HFF-Myc (cell line): Measurements from ENCODE around the gene MFNG.

Experiments used
- DNase-seq: peaks from one replicate; pipeline ENCODE4 v3.0.0-alpha.2; 2011; ENCODE audit warnings: low read depth; ENCODE audit errors: extremely low read depth
- H3K4me3 ChIP-seq: replicated peaks from 2 replicates; pipeline ENCODE4 v1.5.1; 2011; ENCODE audit warnings: low read depth, mild to moderate bottlenecking, control low read depth, low read length
- TF ChIP-seq, protein P1 (sequence below): IDR thresholded peaks from 2 replicates; pipeline ENCODE4 v1.5.1; 2012; ENCODE audit warnings: mild to moderate bottlenecking, low read depth, low read length, control low read depth; ENCODE audit errors: missing control alignments

Gene MFNG

DNA sequence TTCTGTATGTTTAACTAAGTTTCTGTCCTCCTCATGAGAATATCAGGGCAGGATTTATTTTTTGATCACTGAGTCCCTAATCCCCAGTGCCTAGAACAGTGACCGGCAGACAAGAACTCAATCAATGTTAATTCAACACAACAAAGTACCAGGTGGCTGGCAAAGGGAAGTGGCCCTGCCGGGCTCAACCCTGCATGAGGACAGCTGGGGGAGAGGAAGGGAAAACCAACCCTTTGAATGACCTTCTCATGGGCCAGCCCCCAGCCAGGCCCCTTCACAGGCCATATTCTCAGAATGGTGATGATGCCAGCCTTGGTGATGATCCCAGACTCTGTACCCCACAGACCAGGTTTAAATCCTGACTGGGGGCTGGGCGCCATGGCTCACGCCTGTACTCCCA lies 1.4 kb upstream of the MFNG start:
- H3K4me3 ChIP-seq, result no peak overlapping the region
- no peak for DNase-seq
- TF ChIP-seq, protein P1, sequence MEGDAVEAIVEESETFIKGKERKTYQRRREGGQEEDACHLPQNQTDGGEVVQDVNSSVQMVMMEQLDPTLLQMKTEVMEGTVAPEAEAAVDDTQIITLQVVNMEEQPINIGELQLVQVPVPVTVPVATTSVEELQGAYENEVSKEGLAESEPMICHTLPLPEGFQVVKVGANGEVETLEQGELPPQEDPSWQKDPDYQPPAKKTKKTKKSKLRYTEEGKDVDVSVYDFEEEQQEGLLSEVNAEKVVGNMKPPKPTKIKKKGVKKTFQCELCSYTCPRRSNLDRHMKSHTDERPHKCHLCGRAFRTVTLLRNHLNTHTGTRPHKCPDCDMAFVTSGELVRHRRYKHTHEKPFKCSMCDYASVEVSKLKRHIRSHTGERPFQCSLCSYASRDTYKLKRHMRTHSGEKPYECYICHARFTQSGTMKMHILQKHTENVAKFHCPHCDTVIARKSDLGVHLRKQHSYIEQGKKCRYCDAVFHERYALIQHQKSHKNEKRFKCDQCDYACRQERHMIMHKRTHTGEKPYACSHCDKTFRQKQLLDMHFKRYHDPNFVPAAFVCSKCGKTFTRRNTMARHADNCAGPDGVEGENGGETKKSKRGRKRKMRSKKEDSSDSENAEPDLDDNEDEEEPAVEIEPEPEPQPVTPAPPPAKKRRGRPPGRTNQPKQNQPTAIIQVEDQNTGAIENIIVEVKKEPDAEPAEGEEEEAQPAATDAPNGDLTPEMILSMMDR, result no peak

DNA sequence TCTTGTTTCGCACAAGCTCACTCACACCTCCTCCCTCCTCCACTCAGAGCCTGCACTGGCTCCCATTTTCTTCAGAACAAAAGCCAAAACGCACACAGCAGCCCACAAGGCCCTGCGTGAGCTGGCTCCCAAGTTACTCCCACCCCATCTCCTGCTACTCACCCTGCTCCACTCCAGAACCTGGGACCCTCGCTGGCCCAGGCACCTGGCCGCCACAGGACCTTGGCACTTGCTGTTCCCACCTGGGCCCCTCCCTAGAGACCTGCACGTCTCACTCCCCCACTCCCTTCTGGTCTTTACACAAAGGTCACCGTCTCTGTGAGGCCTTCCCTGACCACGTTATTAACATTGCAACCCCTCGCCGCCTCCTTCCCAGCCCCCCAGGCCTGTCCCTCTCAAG lies 945 bp upstream of the MFNG start:
- TF ChIP-seq, protein P1, result no peak
- no peak overlapping the region for H3K4me3 ChIP-seq
- DNase-seq, result no peak

DNA sequence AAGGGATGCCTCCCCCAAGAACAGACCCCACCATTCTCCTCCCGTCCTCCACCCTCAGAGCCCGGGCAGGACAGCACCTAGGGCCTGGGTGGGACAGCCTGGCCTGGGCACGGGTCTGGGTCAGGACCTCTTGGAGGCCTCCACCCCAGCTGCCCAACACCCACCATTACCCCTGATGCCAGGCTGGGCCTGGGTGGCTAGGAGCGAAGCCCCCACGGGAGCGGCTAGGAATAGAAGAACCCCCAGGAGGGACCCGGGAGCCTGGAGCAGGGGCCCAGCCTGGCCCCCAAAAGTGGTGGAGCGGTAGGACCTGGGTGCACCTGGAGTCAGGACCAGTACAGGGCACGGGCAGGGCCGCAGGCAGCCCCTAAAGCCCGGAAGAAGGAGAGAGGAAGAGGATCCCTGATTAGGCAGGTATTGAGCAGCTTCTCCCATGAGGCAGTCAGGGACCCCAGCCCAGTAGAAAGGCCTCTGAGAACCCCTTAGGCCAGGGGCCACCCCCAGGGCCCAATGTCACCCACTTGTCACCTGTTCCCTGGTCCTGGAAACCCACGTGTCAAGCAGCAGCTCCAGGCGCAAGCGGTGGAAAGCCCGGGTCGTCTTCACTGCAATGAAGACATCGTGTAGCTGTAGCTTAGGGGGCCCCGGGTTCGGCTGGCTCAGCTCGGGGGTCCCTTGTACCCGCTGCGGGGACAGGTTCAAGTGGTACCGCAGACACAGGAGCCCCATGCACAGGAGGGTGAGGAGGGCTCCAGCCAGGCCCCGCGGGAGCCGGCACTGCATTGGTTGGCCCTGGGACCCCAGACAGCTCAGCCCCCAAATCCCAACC lies 575 bp downstream of the MFNG start:
- TF ChIP-seq, protein P1, result no peak
- H3K4me3 ChIP-seq, result no peak overlapping the region
- DNase-seq, result no peak

DNA sequence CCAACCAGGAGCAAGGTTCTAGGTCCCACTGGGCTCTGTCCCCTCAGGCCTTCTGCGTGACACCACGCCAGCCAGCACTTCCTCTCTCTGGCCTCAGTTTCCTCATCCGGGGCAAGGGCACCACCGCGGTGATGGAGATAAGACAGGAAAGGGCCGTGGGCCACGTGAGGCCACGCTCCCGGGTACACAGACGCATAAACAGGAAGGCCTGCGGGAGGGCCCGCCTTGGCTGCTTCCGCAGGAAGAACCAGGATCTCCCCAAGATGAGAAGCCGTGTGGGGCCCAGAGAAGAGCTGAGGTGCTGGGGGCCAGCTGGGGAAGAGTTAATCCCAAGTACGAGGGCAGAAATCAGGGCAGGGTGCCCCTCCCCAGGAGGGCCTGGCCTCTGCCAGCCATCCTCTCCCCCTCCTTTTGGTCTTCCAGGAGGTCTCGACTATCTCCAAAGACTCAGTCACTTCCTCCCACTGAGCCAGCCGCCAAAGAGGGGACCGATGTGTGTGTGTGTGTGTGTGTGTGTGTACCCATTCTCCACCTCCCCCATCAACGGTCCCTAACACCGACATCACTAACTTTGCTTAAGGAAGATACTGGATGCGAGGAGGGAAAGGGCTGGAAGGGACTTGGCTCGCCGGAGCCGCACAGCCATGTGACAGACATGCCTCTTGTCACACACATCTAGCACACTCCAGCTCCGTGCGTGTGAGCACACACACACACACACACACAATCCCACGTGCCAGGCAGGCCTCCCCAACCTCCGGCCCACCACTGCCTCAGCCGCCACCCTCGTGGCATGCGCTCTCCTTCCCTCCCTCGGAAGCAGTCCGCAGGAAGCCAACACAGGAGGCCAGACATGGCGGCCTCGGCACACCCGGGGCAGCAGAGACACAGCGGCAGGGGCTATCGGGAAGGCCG lies 1.4 kb downstream of the MFNG start:
- TF ChIP-seq, protein P1, result no peak

DNA sequence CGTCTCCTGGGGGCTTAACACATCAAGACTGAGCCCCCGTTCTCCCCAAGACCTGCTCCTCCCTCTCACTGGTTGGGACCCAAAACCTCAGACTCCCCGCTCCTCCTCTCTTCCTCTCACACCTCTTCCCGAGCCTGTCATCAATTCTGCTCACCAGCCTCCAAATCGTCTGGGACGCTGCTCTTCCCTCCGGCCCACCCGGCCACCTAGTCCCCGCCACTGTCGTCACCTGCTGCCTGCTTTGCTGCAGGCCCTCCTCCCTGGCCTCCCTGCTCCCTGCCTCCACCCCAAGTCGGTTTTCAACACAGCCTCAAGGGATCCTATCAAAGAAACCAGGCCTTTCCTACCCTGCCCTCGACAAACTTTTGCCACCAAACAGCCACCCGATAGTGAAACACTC lies 3.1 kb downstream of the MFNG start:
- TF ChIP-seq, protein P1, result no peak
- DNase-seq, result no peak
- no peak overlapping the region for H3K4me3 ChIP-seq

More for the DNA sequence above, 1.4 kb downstream of the MFNG start:
- no peak overlapping the region for H3K4me3 ChIP-seq
- DNase-seq, result no peak

DNA sequence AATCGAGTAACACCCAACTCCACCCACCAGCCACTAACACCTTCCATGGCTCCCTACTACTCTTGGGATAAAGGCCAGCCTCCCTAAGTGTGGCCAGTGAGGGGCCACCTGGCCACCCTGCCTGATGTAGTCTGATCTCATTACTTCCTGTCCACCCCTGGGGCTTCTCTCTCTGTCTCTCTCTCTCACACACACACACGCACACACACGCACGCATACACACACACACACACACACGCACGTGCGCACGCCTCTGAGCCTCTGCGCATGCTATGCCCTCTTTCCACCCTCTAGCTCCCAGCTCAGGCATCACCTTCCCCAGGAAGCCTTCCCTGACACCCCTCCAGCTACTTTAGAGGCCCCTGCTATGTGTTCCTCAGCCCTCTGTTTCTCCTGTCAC lies 3.9 kb downstream of the MFNG start:
- no peak for DNase-seq
- H3K4me3 ChIP-seq, result no peak overlapping the region

More for the DNA sequence above, 3.9 kb downstream of the MFNG start:
- TF ChIP-seq, protein P1, result no peak
